Measurements from ENCODE around the gene DPPA5.
"Not testable (repeated sequence)": the region's sequence is repeated elsewhere in the genome, so short reads cannot be mapped to it uniquely, and the experiment has no call there.

The DPPA5 gene, protein sequence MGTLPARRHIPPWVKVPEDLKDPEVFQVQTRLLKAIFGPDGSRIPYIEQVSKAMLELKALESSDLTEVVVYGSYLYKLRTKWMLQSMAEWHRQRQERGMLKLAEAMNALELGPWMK

DNA sequence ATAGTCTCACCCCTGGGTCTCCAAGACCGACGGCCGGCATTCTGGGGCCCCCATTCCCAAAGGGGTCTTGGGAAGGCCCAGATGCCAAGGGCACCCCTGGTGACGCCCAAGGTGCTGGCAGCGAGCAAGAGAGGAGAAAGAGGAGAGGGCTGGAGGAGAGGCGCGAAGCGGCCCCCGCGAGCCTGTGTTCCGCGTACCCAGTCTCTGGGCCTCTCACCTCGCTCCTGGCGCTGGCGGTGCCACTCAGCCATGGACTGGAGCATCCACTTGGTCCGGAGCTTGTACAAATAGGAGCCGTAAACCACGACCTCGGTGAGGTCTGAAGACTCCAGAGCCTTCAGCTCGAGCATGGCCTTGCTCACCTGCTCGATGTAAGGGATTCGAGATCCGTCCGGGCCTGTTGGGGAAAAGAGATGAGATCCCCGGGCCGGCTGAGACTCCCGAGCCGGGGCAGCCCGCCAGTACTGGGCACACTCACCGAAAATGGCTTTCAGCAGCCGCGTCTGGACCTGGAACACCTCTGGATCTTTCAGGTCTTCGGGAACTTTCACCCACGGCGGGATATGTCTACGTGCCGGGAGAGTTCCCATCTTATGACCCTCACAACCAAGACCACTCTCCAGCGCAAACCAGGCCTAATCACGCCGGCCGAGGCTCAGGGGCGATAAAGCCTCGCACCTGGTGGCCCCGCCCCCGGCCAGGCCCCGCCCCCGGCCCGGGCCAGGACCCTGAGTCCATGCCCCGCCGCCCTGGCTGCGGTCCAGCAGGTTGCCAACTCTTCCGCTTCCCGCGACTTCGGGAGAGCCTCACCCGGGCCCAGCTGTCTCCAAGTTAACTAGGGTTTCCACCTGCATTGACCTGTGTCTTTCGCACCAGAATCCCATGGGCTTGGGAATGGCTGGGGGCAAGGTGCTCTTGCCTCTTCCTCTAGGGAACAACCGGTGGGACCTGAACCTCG is at the start of gene DPPA5:
TSS of gene DPPA5 (minus strand) at position 641 of the 958 bp plus-strand sequence. CDS start at position 590, 51 bp downstream.
- no peak for DNase-seq (ENCODE audit: low spot score)

DNA sequence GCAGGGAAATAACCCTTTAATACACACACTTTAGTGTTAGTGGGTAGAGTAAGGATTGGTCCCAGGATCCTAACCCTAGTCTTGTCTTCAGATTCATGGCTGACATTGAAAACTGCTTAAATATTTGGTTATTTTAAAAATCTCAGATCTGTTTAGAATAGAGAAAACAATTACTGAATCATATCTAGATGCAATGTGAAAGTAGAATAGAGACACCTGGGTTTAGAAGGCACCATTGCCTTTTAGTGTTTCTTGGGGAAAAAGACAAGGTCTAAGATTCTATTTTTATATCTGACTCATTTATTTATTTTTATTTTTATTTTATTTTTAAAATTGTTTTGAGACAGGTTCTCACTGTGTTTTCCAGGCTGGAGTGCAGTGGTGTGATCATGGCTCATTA is 46.6 kb upstream of the DPPA5 start:
- DNase-seq (ENCODE audit: low spot score): no peak

DNA sequence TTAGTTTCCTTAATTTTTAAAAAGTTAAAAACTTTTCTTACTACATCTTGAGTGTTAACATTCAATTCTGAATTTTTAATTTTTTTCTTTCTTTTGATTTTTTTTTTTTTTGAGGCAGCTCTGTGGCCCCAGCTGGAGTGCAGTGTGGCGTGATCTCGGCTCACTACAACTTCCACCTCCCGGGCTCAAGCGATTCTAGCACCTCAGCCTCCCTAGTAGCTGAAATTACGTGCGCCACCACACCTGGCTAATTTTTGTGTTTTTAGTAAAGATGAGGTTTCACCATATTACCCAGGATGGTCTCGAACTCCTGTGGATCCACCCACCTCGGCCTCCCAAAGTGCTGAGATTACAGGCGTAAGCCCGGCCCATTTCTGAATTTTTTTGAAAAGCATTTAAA is 41.8 kb upstream of the DPPA5 start:
- no peak for DNase-seq (ENCODE audit: low spot score)

DNA sequence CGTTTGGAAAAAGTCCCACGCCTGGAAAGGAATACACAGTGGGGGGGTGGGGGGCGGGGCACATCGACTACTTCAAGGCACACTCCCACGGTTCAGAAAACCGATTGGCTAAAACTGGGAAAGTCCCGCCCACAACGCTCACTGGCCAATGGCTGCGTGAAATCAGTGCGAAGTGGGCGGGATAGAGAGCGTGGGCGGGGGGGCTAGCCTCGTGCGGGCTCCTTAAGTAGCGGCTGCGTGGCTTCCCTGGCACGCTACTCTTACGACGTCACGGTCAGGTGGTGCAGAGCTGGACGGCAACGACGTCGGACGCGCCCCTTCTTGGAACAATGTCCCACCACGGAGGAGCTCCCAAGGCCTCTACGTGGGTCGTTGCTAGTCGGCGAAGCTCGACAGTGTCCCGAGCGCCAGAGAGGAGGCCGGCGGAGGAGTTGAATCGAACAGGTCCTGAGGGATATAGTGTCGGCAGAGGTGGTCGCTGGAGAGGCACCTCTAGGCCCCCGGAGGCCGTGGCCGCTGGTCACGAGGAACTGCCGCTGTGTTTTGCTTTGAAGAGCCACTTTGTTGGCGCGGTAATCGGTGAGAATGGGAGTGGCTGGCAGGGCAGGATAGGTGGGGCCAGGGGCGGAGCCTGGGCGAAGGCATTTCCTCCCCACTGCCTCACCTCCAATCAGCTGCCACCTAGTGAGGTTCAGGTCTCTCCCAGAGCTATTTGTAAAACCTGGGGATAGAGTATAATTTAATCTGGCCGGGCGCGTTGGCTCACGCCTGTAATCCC is 40.7 kb upstream of the DPPA5 start, which contains the start of gene DDX43:
TSS of gene DDX43 (plus strand) at position 252 of the 778 bp plus-strand sequence. CDS start at position 330, 78 bp downstream.
- no peak for DNase-seq (ENCODE audit: low spot score)

DNA sequence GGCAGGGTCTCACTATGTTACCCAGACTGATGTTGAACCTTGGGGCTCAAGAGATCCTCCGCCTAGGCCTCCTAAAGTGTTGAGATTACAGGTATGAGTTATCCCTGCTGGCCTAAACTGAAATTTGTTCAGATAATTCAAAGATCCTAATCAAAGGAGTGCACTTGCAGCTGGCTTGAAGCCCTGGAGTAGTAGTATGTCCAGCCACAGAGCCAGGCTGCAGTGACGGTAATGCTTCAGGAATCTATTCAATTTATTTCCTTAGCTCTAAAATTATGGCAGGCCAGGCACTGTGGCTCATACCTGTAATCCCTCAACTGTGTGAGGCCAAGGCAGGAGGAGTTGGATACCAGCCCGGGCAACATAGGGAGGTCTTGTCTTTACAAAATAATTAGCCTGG is 39.2 kb upstream of the DPPA5 start:
- DNase-seq (ENCODE audit: low spot score): no peak

DNA sequence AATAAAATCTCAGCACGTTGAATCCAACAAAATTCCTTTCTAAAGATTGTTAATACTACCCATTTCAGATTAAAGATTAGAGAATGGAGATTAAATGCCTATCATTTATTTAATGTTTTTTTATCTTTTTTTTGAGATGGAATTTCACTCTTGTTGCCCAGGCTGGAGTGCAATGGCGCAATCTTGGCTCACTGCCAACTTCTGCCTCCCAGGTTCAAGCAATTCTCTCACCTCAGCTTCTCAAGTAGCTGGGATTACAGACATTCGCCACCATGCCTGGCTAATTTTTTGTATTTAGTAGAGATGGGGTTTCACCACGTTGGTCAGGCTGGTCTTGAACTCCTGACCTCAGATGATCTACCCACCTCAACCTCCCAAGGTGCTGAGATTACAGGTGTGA is 38.1 kb upstream of the DPPA5 start:
- DNase-seq (ENCODE audit: low spot score): not testable (repeated sequence)

DNA sequence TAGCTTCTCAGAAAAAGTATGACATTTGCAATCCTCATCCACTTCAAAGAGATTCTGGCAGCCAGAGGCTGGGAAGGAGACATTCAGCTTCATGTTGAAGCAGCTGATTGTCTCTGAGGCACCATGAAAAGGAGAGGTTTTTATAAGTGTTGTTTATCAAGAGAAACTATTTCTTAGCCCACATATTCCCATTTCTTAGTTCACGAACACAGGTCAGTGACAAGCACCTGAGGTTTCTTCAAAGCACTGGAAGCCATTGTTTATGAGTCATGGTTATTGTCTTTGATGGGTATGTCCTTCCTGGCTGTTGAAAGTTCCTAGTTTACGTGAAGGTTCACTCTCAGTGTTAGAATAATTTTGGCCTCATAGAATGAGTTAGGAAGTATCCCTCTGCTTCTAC is 37.6 kb upstream of the DPPA5 start:
- DNase-seq (ENCODE audit: low spot score): no peak

DNA sequence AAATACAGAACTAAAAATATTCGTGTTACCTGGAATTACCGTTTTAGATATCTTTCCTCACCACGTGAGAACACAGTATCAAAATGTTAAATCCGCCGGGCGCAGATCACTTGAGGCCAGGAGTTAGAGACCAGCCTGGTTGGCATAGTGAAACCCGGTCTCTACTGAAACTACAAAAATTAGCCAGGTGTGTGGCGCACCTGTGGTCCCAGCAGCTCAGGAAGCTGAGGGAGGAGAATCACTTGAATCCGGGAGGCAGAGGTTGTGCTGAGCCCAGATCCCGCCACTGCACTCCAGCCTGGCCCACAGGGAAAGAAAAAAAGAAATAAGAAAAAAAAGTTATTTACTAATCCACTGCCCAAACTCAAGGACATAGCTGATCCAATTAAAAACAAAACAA is 35.8 kb upstream of the DPPA5 start:
- no peak for DNase-seq (ENCODE audit: low spot score)

DNA sequence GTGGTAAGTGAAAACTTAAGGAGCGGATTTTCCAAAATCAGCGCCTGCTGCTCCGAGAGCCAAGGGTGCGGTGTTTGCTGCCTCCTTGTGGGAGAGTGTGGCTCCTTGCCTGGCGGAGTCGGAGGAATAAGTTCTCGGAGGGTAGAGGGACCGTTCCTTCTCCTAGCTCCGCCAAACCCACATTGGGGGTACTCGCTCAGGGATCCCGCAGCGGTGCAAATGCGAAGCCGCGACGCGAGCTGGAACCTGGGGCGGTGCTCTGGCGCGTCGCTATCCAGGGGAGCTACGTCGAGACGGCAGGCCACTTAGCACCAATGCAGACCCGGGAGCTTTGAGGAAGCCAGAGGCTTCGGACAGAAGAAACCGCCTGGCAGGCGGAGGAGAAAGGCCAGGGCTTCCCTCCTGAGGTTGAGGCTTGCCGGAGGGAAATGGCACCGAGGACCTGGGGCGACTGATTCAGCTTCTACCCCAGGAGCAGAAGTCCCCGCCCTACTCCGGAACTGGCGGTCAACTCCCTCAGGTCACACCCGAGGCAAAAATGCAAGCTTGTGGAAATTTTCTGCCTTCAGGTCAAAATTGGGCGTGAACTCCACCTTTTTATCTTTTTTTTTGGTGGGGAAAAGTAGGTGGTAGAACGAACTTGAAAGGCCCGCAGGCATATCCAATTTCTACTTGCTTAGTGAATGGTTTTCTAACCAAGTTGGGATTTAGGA is 34.9 kb upstream of the DPPA5 start:
- DNase-seq (ENCODE audit: low spot score): peak; percentile 80

DNA sequence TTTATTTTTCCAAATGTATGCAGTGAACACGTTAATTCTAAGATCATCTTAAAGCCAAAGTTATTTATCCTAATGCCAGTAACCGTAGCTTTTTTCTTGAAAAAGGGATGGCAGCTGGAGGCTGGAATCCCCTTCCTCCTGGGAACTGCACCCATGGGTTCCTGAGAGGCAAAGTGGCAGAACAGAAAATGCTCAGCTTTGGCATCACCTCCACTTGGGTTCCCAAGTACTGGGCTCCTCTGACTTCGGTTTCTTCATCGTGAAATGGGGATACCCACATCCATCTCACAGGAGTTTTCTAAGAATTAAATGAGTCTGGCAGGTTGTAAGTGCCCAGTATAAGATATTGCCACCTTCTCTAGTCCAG is 34.3 kb upstream of the DPPA5 start:
- no peak for DNase-seq (ENCODE audit: low spot score)

DNA sequence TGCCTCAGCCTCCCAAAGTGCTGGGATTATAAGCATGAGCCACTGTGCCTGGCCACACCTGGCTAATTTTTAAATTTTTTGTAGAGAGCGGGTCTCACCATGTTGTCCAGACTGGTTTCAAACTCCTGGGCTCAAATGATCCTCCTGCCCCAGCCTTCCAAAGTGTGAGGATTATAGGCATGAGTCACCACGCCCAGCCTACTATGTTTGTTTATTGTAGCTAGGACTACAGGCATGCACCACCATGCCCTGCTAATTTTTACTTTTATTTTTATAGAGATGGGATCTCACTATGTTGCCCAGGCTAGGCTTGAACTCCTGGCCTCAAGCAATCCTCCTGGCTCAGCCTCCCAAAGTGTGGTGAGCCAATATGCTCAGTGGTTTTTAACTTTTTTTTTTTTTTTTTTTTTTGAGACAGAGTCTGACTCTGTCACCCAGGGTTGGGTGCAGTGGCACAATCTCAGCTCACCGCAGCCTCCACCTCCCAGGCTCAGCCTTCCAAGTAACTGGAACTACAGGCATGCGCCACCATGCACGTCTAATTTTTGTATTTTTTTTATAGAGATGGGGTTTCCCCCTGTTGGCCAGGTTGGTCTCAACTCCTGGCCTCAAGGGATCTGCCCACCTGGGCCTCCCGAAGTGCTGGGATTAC is 28.5 kb upstream of the DPPA5 start:
- no peak for DNase-seq (ENCODE audit: low spot score)

DNA sequence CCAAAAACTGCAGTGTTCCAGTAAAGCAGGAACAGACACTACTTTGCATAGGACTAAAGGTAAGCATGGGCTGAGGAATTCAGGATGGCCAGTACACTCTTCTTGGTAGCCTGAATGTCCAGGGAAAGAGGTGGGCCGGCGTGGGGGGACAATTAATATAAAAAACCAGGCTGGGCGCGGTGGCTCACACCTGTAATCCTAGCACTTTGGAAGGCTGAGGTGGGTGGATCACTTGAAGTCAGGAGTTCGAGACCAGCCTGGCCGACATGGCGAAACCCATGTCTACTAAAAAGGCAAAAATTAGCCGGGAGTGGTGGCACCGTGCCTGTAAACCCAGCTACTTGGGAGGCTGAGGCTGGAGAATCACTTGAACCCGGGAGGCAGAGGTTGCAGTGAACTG is 27.5 kb upstream of the DPPA5 start:
- not testable (repeated sequence) for DNase-seq (ENCODE audit: low spot score)

DNA sequence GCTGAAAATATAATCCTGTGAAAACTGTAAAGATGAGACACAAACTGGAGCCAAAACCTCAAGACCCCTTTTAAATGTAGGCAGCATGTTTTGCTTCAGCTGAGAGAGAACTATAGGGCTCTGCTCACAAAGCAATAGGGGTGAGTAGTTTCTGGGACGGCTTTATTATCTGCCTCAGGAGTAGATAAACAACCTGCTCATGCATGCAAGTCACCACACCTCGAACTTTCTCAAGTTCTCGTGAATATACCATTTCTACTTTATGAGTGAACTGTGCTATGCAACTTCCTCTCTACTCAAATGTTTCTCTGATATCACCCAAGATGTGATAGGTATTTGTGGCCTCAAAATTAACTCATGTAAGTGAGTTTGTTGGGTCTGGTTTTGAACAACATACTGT is 23.1 kb upstream of the DPPA5 start:
- no peak for DNase-seq (ENCODE audit: low spot score)

DNA sequence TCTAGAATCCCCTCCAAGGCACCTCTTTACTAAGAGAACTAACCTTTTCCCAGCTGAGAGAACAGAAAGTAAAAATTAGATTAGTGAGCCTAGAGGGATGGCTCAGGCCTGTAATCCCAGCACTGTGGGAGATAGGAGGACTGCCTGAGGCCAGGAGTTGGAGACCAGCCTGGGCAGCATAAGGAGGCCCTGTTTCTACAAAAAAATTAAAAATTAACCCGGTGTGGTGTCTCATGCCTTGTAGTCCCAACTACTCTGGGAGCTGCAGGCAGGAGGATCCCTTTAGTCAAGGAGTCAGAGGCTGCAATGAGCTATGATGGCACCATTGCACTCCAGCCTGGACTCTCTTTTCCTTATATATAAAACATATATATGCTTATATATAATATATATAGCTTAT is 21.1 kb upstream of the DPPA5 start:
- peak; percentile 77 for DNase-seq (ENCODE audit: low spot score)

DNA sequence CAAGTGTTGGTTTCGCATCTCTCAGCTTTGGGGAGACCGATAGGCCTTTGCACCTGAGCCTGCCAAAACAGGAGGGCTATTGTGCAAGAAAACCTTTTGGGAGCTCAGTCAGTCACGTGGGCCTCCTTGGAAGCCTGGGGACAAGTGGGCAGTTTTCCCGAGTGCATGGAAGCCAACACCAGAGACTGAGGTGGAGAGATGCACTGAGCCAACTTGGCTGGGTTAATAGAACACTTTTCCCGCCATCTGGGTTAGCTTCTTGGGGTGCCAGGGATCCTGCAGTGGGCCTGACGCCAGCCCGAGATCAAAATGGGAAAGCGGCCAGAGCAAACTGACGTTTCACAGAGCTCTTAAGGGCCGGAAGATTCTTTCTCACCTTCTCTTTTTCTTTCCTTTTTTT is 18.4 kb upstream of the DPPA5 start:
- peak; percentile 97 for DNase-seq (ENCODE audit: low spot score)

DNA sequence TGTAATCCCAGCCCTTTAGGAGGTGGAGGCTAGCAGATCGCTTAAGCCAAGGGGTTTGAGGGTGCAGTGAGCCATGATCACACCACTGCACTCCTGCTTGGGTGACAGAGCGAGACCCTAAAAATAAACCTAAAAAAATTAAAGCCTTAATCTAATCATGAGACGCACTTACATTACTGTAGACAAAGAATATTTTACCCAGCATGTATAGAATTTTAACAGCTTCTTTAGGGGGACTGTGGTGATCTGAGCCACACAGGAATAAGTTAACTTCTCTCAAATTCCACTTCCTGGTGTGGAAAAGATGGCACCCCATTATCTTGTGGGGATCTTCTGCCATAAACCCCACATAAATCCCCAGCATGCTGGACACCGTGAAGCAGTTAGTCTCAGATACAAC is 17.9 kb upstream of the DPPA5 start:
- DNase-seq (ENCODE audit: low spot score): no peak

DNA sequence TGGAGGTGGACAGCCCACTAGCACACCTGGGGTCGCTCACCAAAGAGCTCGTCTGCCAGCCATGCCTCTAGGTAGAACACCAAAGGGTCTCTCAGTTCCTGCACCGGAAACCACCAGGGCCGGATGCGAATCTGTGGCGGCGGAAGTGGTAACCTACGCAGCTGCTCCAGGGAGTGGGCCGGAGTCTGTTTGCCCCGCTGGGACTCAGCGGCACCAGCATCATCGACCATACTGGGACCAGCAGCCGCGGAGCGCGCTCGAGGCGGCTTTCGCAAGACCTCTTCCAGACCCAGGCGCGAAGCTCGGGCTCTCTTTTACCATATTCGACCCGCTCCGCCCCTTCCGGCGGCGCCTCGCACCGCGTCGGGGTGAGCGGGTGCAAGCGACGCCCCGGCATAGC is 15.5 kb upstream of the DPPA5 start, which contains the start of gene OOEP:
TSS of gene OOEP (minus strand) at position 335 of the 400 bp plus-strand sequence. CDS start at position 230, 105 bp downstream.
- no peak for DNase-seq (ENCODE audit: low spot score)

DNA sequence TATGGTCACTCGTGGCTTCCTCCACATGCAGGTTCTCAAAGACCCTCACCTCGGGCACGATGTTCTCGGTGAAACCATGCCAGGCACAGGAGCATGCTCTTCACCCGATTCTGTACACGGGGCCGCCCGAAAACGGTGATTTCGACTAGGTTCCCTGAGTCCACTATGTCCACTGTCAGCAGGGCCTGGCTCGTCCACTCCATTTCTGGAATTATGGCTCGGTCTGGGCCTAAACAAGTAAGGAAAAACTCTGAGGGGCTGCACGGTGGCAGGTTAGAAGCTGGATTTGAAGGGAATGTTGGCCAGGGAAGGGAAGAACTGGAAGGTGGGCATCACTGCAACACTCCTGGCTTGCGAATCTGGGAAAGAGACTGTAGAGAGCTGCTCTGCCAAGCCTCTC is 15.1 kb upstream of the DPPA5 start:
- DNase-seq (ENCODE audit: low spot score): no peak

DNA sequence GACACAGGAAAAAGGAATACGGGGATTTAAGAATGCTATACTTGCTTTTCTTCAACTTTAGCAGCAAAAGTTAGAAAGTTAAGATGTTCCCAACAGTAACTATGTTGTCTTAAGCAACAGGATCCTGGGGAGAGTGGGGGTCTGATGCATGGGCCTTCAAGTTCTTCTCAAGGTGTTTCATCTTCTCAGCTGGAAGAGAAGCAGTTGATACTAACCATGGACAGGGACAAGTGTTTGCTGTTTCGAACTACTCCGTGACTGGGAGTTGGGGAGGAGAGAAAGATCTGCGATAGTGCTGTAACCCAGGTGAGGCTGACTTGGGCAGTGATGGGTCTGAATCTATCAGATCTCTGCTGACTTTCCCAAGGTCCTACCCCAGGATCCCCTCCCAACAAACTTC is 14.6 kb upstream of the DPPA5 start:
- DNase-seq (ENCODE audit: low spot score): no peak

DNA sequence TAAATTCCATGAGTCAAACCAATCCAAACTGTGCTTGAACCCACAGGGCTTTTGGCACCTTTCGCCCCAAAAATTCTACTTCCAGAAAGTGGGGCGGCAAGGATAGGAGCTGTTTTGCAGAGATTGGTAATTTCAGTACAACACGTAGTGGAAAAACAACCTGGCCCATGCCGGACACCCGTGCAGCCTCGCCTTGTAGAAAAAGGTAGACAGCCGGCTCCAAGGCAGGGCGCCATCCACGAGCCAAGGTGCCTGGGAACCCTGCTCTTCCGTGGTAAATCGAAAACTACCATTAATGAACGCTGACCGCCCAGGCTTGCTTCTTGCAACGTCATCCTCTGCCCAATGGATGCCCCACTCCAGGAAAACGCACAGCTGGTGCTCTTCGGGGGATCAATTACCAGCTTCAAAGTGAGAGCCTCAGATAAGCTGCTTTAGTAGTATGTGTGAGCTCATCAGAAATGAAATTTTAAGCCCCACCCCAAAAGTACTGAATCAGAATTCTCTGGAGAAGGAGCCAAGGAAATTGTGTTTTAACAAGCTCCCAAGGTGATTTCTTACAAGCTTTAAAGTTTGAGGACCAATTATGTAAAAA is 13.8 kb upstream of the DPPA5 start:
- DNase-seq (ENCODE audit: low spot score): peak; percentile 77

DNA sequence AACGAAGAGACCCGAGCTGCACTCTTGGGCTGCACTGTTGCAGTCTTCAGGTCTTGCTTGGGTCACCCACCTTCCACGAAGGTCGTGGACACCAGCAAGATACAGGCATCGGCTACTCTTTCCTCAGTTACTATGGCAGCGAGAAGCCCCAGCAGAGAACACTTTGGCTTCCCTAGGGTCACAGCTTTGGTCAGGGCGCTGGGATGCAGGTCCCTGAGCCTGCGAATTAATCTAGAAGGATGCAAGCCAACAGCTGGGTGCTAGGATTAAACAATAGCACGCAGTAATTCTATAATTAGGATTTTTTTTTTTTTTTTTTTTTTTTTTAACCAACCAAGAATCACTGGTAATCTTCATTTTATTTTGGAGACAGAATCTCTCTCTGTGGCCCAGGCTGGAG is 10.5 kb upstream of the DPPA5 start:
- DNase-seq (ENCODE audit: low spot score): no peak

Measured in cerebellar cortex (tissue), 1 donor.